SK-N-SH (cell line): ENCODE data around the gene F5.

Source experiments
- CTCF ChIP-seq: fragments of 200-600 bp; sonication (generic); IDR thresholded peaks from 2 replicates; pipeline ENCODE4 v1.6.1; 2017; ENCODE audit warnings: antibody characterized with exemption, mild to moderate bottlenecking, moderate library complexity
- YY1 ChIP-seq: IDR thresholded peaks from 2 replicates; pipeline ENCODE4 v1.4.0; 2012; ENCODE audit warnings: low read depth, mild to moderate bottlenecking
- TF ChIP-seq, protein P1 (sequence below): IDR thresholded peaks from 2 replicates; pipeline ENCODE4 v1.4.0; 2012; ENCODE audit warnings: low read depth, borderline replicate concordance

- TF ChIP-seq, protein P1, sequence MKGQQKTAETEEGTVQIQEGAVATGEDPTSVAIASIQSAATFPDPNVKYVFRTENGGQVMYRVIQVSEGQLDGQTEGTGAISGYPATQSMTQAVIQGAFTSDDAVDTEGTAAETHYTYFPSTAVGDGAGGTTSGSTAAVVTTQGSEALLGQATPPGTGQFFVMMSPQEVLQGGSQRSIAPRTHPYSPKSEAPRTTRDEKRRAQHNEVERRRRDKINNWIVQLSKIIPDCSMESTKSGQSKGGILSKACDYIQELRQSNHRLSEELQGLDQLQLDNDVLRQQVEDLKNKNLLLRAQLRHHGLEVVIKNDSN: no peak
- TF ChIP-seq YY1 (no peak), CTCF (no peak)
Observed at GRCh38 chr1:169474302-169474995, 111.8 kb downstream of the F5 start.
